T47D (cell line): ENCODE results near the gene GRM1.

Experiments used
- DNase-seq, 2 experiments: peaks; one replicate each; pipeline versions ENCODE4 v3.0.0 to v3.0.0-alpha.2; 2011 to 2012; ENCODE audit warnings: low read depth in 1 of 2, low spot score in 1 of 2
- JUND ChIP-seq: IDR thresholded peaks from 2 replicates; pipeline ENCODE4 v1.6.1; 2012; ENCODE audit warnings: low read depth
- in situ Hi-C: cut with HindIII; loops from 2 replicates; pipeline ENCODE4 v1.10.0; 2016; ENCODE audit warnings: low sequenced_read_pairs, low pct_unique_long_range_greater_than_20kb

The GRM1 gene

DNA sequence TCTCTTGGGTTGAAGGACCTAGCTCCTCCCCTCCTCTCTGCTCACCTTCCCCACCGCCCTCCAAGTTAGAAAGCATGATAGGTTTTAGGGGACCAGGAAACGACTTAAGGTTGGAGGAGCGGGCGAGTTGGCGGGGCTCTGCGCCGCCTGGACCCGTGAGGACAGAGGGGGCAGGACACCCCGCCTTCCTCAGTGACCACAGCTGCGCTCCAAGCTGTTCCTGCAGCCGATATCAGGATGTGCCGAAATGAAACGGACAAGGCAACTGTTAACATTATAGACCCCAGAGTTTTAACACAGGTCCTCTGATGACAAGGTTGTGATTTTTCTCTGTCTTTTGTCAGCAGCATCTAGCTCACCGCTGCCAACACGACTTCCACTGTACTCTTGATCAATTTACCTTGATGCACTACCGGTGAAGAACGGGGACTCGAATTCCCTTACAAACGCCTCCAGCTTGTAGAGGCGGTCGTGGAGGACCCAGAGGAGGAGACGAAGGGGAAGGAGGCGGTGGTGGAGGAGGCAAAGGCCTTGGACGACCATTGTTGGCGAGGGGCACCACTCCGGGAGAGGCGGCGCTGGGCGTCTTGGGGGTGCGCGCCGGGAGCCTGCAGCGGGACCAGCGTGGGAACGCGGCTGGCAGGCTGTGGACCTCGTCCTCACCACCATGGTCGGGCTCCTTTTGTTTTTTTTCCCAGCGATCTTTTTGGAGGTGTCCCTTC is at the start of gene GRM1:
Gene GRM1 (plus strand): TSS at position 212 of the 722 bp plus-strand sequence. CDS start 456 bp downstream, at position 668.
- in situ Hi-C loops, result no loop called here

DNA sequence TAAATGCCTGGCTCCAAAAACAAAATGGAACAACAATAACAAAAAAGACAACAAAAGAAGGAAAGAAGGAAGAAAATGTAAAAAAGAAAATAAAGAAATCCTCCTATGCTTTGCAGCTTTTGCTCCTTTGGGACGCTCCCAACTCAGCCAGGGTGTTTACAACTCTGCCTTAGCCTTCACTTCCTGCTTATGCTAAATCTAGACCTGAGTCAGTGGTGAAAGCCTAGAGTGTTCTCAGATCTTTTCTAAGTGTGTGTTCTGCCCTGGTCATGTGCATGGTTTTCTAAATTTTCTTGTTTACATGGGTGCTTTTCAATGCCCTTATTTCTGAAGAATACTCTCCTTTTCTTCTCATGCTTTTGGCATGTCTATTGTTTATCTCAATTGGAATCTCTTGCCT is 19.5 kb upstream of the GRM1 start:
- DNase-seq, result no peak
- in situ Hi-C loops, result no loop called here
- TF ChIP-seq JUND, result no peak

More for the DNA sequence above, at the start of gene GRM1:
- no peak for TF ChIP-seq JUND
- DNase-seq, result no peak

DNA sequence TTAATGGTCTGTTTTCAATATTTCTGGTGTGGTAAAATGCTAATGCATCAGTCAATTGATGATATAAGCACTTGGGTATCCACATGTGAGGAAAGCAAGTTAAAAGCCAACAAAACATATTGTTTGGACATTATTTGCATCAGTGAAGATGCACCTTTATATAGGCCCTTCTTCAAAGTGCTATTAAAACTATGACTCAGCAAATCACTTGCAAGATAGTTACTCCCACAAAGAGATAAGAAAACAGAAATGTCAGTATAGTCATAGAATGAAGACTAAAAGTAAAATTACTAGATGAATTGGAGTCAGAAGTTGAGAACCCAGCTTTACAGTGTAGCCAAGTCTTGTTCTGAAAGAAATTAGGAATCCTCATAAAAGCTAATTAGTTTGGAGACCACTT is 14.6 kb upstream of the GRM1 start:
- TF ChIP-seq JUND, result no peak
- in situ Hi-C loops, result no loop called here
- no peak for DNase-seq

DNA sequence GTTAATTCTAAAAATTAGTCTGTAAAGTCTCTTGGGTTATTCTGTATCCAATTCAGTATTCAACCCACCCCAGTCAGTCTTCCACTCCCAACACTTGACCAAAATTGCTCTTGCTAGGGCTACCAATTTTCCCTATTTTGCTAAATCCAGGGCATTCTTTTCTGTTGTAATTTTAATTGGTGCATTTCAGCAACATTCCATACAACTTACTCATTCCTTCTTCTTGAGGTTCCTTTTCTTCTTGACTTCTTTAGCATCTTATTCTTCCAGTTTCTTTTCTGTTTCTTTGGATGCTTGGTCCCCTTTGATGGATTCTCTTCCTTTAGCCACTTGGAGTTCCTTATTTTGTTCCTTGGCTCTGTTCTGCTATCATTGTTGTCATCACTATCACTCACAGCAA is 11.2 kb upstream of the GRM1 start:
- TF ChIP-seq JUND, result no peak
- DNase-seq, result no peak
- in situ Hi-C loops, result no loop called here

DNA sequence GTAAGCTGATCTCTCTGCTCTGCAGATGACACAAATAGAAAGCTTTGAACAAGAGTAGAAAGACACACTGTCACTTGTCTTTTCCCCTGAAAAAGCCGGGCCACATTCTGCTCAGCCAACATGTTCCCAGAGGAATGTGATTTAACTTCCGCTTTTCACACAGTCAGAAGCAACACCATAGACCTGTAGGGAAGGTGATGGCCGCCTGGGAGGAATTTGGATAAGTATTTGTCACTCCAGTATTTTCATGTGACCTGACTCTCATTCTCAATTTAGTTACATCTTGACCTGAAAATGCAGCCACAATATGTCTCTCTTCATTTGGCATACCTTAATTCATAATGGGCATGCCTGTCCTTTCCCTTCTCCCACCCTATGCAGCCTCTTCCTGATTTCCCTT is 2.0 kb upstream of the GRM1 start:
- TF ChIP-seq JUND, result no peak
- in situ Hi-C loops, result no loop called here
- DNase-seq, result no peak

DNA sequence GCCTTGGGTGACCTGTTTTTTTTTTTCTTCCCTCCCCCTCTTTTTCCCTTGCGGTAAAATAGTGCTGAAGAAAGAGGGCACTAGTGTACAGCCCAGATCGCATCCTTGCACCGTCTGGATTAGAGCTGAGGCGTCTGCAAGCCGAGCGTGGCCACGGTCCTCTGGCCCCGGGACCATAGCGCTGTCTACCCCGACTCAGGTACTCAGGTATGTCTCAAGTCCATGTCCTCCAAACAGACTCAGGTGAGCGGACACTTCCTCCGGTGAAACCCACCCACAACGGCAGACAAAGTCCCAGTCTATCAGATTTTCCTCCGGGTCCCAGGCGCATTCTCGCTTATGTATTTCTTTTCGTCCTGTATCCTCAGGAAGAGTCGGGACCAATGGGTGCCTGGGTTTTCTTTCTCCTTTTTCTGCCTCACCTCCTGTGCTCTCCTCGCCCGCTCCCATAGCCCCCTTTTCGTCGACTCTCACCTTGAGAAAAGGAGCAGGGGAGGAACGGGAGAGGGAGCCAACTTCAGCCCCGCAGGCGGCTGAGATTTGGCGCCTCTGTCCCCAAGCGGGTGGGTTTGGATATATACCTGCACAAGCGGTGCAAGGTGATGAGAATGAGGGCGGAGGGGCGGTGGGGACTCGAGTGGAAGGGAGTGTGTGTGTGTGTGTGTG is 1.1 kb upstream of the GRM1 start:
- in situ Hi-C loops, result no loop called here
- no peak for TF ChIP-seq JUND
- DNase-seq, result no peak

DNA sequence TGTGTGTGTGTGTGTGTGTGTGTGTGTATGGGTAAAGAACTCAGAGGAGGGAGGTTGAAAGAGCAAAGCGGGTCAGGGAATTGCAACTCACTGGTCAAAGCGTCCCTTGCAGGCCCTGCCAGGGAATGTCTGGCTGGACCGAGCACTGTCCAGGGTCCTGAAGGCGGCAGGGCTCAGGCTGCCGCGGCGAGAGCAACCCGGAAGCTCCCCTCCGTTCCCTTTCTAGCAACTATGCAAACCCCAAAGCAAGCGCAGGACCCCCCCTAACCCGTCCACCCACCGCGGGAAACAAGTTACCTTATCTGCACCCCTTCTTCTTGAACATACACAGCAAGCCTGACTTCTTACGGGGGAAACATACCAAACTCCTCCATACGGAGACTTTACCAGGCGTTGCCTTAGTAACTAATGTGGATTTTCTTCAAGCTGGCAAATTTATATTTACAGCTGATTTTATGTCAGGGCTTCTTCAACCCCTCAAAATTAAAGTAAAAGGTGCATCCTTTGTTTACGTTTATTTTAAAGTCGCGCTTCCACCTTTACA is 538 bp upstream of the GRM1 start:
- no peak for TF ChIP-seq JUND
- in situ Hi-C loops, result no loop called here

DNA sequence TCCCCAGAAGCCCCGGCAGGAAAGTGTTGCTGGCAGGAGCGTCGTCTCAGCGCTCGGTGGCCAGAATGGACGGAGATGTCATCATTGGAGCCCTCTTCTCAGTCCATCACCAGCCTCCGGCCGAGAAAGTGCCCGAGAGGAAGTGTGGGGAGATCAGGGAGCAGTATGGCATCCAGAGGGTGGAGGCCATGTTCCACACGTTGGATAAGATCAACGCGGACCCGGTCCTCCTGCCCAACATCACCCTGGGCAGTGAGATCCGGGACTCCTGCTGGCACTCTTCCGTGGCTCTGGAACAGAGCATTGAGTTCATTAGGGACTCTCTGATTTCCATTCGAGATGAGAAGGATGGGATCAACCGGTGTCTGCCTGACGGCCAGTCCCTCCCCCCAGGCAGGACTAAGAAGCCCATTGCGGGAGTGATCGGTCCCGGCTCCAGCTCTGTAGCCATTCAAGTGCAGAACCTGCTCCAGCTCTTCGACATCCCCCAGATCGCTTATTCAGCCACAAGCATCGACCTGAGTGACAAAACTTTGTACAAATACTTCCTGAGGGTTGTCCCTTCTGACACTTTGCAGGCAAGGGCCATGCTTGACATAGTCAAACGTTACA is 817 bp downstream of the GRM1 start:
- in situ Hi-C loops, result no loop called here
- no peak for TF ChIP-seq JUND

More for the DNA sequence above, 538 bp upstream of the GRM1 start:
- peak; percentile 60 to 68 for DNase-seq

DNA sequence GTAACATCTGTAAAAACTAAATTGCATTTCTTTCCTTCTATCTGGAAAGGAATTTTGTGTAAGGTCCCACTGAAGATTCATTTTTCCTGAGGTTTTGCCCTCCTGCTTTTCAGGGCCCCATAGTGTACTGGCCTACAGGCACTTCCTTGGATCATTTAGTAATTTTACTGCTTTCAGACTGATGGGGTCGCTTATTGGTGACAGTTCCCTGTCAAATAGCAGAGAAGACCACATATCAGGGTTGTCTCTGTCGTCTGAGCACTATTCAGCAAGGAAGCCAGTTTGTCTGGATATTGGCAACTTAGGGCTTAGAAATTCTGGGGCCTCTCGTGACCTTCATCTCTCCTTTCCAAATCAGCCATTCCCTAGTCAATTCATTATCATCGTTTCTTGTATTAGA is 3.5 kb downstream of the GRM1 start:
- in situ Hi-C loops, result no loop called here
- no peak for DNase-seq
- no peak for TF ChIP-seq JUND

More for the DNA sequence above, 817 bp downstream of the GRM1 start:
- no peak for DNase-seq

DNA sequence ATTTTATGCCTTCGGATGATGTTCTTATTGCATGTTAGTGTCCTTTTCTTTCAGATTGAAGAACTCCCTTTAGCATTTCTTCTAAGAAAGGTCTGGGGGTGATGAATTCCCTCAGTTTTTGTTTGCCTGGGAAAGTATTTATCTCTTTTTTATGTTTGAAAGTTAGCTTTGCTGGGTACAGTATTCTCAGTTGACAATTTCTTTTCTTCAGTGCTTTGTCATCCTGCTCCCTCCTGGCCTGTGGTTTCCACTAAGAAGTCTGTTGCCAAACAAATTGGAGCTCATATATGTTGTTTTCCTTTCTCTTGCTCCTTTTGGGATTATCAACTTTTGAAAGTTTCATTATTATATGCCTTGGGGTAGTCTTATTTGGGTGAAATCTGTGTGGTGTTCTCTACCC is 11.5 kb downstream of the GRM1 start:
- no peak for DNase-seq
- no peak for TF ChIP-seq JUND
- in situ Hi-C loops, result no loop called here

DNA sequence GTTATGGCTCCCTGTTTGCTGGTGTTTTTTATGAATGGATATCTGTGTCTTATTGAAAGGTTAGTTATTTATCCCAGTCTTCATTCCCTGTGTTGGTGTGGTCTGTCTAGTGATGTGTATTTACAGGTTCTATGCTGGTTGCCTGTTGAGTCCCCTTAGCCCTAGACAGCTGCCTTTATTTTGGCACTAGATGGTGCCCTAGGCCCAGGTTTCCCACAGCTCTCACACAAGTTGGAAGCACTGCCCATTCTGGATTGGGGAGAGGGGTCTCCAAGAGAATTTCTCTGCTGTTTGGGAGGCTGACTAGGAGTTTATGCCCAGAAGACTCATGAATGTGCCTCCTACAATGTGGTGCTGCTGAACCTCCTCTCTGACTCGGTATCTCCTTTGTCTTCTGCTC is 12.4 kb downstream of the GRM1 start:
- peak in 1 of 2 experiments; percentile 41 for DNase-seq
- TF ChIP-seq JUND, result no peak
- in situ Hi-C loops, result no loop called here

DNA sequence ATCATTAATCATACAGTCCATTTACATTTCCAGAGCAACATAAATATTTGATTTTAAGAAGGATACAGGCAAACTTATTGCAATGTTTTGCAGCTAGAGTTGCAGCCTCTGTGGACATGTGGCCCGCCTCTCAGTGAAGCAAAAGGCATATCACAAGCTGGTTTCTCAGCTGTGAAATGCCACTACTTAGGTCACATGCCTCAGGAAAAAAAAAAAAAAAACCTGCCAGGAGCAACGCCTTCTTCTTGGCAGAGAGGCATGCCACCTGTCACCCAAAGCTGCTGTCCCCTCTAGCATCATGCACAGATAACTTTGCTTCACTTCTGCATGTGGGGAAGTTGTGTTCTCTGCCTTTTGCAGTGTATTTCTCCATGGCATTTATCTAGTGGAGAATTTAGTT is 18.5 kb downstream of the GRM1 start:
- in situ Hi-C loops, result no loop called here
- no peak for DNase-seq
- TF ChIP-seq JUND, result no peak

DNA sequence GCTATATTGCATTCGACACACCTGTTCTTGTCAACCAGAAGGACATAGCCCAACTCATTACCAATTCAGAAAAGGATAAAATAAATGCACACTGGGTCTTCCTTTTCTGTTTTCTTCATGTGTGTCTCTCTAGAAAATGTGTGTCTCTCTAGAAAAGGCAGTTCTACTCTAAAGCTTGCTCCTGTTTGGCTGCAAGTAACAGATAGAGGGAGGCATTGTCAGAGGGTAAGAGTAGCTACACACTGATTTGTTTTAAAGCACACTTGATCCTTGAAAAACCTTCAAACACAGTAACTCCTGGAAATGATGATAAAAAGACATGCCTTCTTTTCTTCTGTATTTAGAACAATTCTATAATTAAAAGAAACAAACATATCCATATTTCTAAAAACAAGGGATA is 21.3 kb downstream of the GRM1 start:
- in situ Hi-C loops, result no loop called here
- no peak for DNase-seq
- no peak for TF ChIP-seq JUND
